DMS 273 (cell line): ENCODE results near the gene GSDMA.
"Not testable (repeated sequence)": the region's sequence is repeated elsewhere in the genome, so short reads cannot be mapped to it uniquely, and the experiment has no call there.

ENCODE experiments used
- DNase-seq: peaks from one replicate; lab custom pipeline; 2025; ENCODE audit not compliant: unreplicated experiment; lab: John Stamatoyannopoulos, UW

The GSDMA gene

GRCh38 chr17:39994448-39994847 is 31.6 kb downstream of the GSDMA start:
- no peak for DNase-seq

GRCh38 chr17:39995438-39995837 is 32.6 kb downstream of the GSDMA start:
- DNase-seq = no peak

- no peak for DNase-seq
Observed at GRCh38 chr17:39996162-39996561, 33.4 kb downstream of the GSDMA start.

- DNase-seq = no peak
Observed at GRCh38 chr17:39996800-39997199, 34.0 kb downstream of the GSDMA start.

- DNase-seq = no peak
Observed at GRCh38 chr17:39997543-39997942, 34.7 kb downstream of the GSDMA start.

- DNase-seq = no peak
Observed at GRCh38 chr17:39999067-39999466, 36.3 kb downstream of the GSDMA start.

GRCh38 chr17:40000161-40000560 is 37.4 kb downstream of the GSDMA start:
- DNase-seq = no peak

- not testable (repeated sequence) for DNase-seq
Observed at GRCh38 chr17:40001335-40001734, 38.5 kb downstream of the GSDMA start.

- no peak for DNase-seq
Observed at GRCh38 chr17:40004072-40004471, 41.3 kb downstream of the GSDMA start.

- DNase-seq = no peak
Observed at GRCh38 chr17:40004712-40005111, 41.9 kb downstream of the GSDMA start.

- DNase-seq = peak; percentile 27
Observed at GRCh38 chr17:40005520-40005919, 42.7 kb downstream of the GSDMA start.

- DNase-seq = not testable (repeated sequence)
Observed at GRCh38 chr17:40010946-40011500, 48.2 kb downstream of the GSDMA start.

- not testable (repeated sequence) for DNase-seq
Observed at GRCh38 chr17:40012017-40012647, 49.3 kb downstream of the GSDMA start.

- no peak for DNase-seq
Observed at GRCh38 chr17:40014375-40014980, 51.7 kb downstream of the GSDMA start.

- no peak for DNase-seq
Observed at GRCh38 chr17:40015005-40015997, 52.5 kb downstream of the GSDMA start, which contains the start of gene CSF3. CSF3 (plus strand) TSS chr17:40015440; CDS start chr17:40015475, 35 bp downstream.

- no peak for DNase-seq
Observed at GRCh38 chr17:40015998-40016985, 53.5 kb downstream of the GSDMA start.

GRCh38 chr17:40017422-40018080 is 54.7 kb downstream of the GSDMA start:
- DNase-seq = no peak

GRCh38 chr17:40018211-40019121 is 55.7 kb downstream of the GSDMA start:
- DNase-seq = peak; percentile 82
